IPS DF 4.7 (cell line): Measurements from ENCODE around the gene ACOT4.
"Not testable (repeated sequence)": the region's sequence is repeated elsewhere in the genome, so short reads cannot be mapped to it uniquely, and the experiment has no call there.

Source experiments
- DNase-seq: peaks from one replicate; pipeline ENCODE4 v3.0.0-alpha.2; 2013; ENCODE audit warnings: low spot score; ENCODE audit errors: extremely low read depth

Gene ACOT4

GRCh38 chr14:73577214-73577613, 14.5 kb upstream of the ACOT4 start:
- DNase-seq: not testable (repeated sequence)

GRCh38 chr14:73582102-73582979, 9.3 kb upstream of the ACOT4 start:
- DNase-seq: not testable (repeated sequence)

- no peak for DNase-seq
These were observed 3.0 kb upstream of the ACOT4 start for GRCh38 chr14:73588695-73589094.

GRCh38 chr14:73589116-73589515, 2.6 kb upstream of the ACOT4 start:
- DNase-seq: no peak

- DNase-seq: not testable (repeated sequence)
These were observed 1.0 kb upstream of the ACOT4 start for GRCh38 chr14:73590673-73591004.

- no peak for DNase-seq
These were observed 2.8 kb downstream of the ACOT4 start for GRCh38 chr14:73594491-73594890.

- DNase-seq: no peak
These were observed 7.8 kb downstream of the ACOT4 start for GRCh38 chr14:73599499-73599898.

GRCh38 chr14:73602994-73603393, 11.3 kb downstream of the ACOT4 start:
- no peak for DNase-seq

- DNase-seq: no peak
These were observed 14.6 kb downstream of the ACOT4 start for GRCh38 chr14:73606271-73606670.

GRCh38 chr14:73607241-73607640, 15.6 kb downstream of the ACOT4 start:
- no peak for DNase-seq

GRCh38 chr14:73610687-73611086, 19.0 kb downstream of the ACOT4 start:
- no peak for DNase-seq

- no peak for DNase-seq
These were observed 20.8 kb downstream of the ACOT4 start, which contains the start of gene ACOT6 for GRCh38 chr14:73612339-73613045. ACOT6 (plus strand) TSS chr14:73612517; CDS start chr14:73612572, 55 bp downstream.

GRCh38 chr14:73613046-73613383, 21.3 kb downstream of the ACOT4 start:
- DNase-seq: no peak

GRCh38 chr14:73613419-73613963, 21.8 kb downstream of the ACOT4 start:
- DNase-seq: no peak

GRCh38 chr14:73616831-73617230, 25.2 kb downstream of the ACOT4 start:
- DNase-seq: no peak

GRCh38 chr14:73619524-73619923, 27.9 kb downstream of the ACOT4 start:
- DNase-seq: no peak

GRCh38 chr14:73620268-73620667, 28.6 kb downstream of the ACOT4 start:
- DNase-seq: no peak

GRCh38 chr14:73623504-73624054, 31.9 kb downstream of the ACOT4 start:
- no peak for DNase-seq

GRCh38 chr14:73625706-73626105, 34.0 kb downstream of the ACOT4 start:
- DNase-seq: no peak

- DNase-seq: no peak
These were observed 35.5 kb downstream of the ACOT4 start for GRCh38 chr14:73627151-73627558.

- no peak for DNase-seq
These were observed 38.5 kb downstream of the ACOT4 start for GRCh38 chr14:73630009-73630780.
